Measurements from ENCODE around the gene KRTAP5-10. TPM values are rescaled to one million over a fixed set of nuclear protein-coding genes. Genes with fewer than 3 reads are reported as not detected.
"Not testable (repeated sequence)": the region's sequence is repeated elsewhere in the genome, so short reads cannot be mapped to it uniquely, and the experiment has no call there.

The KRTAP5-10 gene
- total RNA-seq, 1 donor from 2014 or later = not detected

GRCh38 chr11:71568704-71569349, 3.5 kb downstream of the KRTAP5-10 start:
- H3K36me3 Mint-ChIP-seq = no peaks in the 10 kb centered on the region
- no peaks in the 10 kb centered on the region for H3K9me3 Mint-ChIP-seq
- DNase-seq (ENCODE audit: extremely low spot score, unreplicated experiment) = no peak
- H3K27me3 Mint-ChIP-seq = peaks cover 16% of the 10 kb centered on the region
- peaks cover 35% of the 10 kb centered on the region for H3K4me1 Mint-ChIP-seq (ENCODE audit: unreplicated experiment)
- H3K27ac Mint-ChIP-seq = no peak overlapping the region
- TF ChIP-seq CTCF (conservative IDR thresholded peaks at IDR 0.05) = no peak
- H3K4me3 Mint-ChIP-seq = no peak overlapping the region

- not testable (repeated sequence) for H3K27ac Mint-ChIP-seq; DNase-seq (ENCODE audit: extremely low spot score, unreplicated experiment); H3K36me3 Mint-ChIP-seq; H3K9me3 Mint-ChIP-seq; H3K4me3 Mint-ChIP-seq
- H3K4me1 Mint-ChIP-seq (ENCODE audit: unreplicated experiment) = peaks cover 23% of the 10 kb centered on the region
- peaks cover 12% of the 10 kb centered on the region for H3K27me3 Mint-ChIP-seq
Measured at GRCh38 chr11:71571101-71571850, 5.9 kb downstream of the KRTAP5-10 start.

- H3K27ac Mint-ChIP-seq = no peak overlapping the region
- no peak for DNase-seq (ENCODE audit: extremely low spot score, unreplicated experiment)
Measured at GRCh38 chr11:71572811-71573210, 7.4 kb downstream of the KRTAP5-10 start.

GRCh38 chr11:71574418-71574817, 9.1 kb downstream of the KRTAP5-10 start:
- Mint-ChIP-seq H3K27me3 (peaks cover 4% of the 10 kb centered on the region), H3K4me3 (no peak overlapping the region), H3K4me1 (ENCODE audit: unreplicated experiment) (peaks cover 4% of the 10 kb centered on the region), H3K9me3 (no peaks in the 10 kb centered on the region), H3K27ac (no peak overlapping the region), H3K36me3 (no peaks in the 10 kb centered on the region)
- no peak for DNase-seq (ENCODE audit: extremely low spot score, unreplicated experiment)
- no peak for TF ChIP-seq CTCF (conservative IDR thresholded peaks at IDR 0.05)

More at GRCh38 chr11:71572811-71573210, 7.4 kb downstream of the KRTAP5-10 start:
- Mint-ChIP-seq H3K36me3 (no peaks in the 10 kb centered on the region), H3K4me1 (ENCODE audit: unreplicated experiment) (peaks cover 8% of the 10 kb centered on the region), H3K4me3 (no peak overlapping the region), H3K9me3 (no peaks in the 10 kb centered on the region), H3K27me3 (peaks cover 4% of the 10 kb centered on the region)
- TF ChIP-seq CTCF (conservative IDR thresholded peaks at IDR 0.05) = no peak

- no peak for DNase-seq (ENCODE audit: extremely low spot score, unreplicated experiment)
- no peak for TF ChIP-seq CTCF (conservative IDR thresholded peaks at IDR 0.05)
- Mint-ChIP-seq H3K36me3 (no peaks in the 10 kb centered on the region), H3K4me3 (no peak overlapping the region), H3K27ac (no peak overlapping the region), H3K4me1 (ENCODE audit: unreplicated experiment) (peaks cover 9% of the 10 kb centered on the region), H3K27me3 (peaks cover 3% of the 10 kb centered on the region), H3K9me3 (no peaks in the 10 kb centered on the region)
Measured at GRCh38 chr11:71575723-71576424, 10.5 kb downstream of the KRTAP5-10 start.

- not testable (repeated sequence) for H3K9me3 Mint-ChIP-seq; H3K4me3 Mint-ChIP-seq; H3K36me3 Mint-ChIP-seq; DNase-seq (ENCODE audit: extremely low spot score, unreplicated experiment); H3K27ac Mint-ChIP-seq; H3K27me3 Mint-ChIP-seq
- peaks cover 12% of the 10 kb centered on the region for H3K4me1 Mint-ChIP-seq (ENCODE audit: unreplicated experiment)
Measured at GRCh38 chr11:71576688-71577465, 11.5 kb downstream of the KRTAP5-10 start.
